Placental pericyte (primary cell): ENCODE results near the gene ST8SIA5. TPM values are rescaled to one million over a fixed set of nuclear protein-coding genes. Genes with fewer than 3 reads are reported as not detected.

Source experiments
- small RNA-seq: library from RNA; depleted of rRNA; stranded (forward); fragments of <200 nt; gene quantifications from one replicate; pipeline ENCODE3, GENCODE V24; 2012; ENCODE audit warnings: low replicate concordance
- total RNA-seq: library from RNA; depleted of rRNA; stranded (reverse); fragments of >200 nt; gene quantifications from 2 replicates; pipeline ENCODE4 v1.2.3, GENCODE V29; 2012

Gene ST8SIA5, protein sequence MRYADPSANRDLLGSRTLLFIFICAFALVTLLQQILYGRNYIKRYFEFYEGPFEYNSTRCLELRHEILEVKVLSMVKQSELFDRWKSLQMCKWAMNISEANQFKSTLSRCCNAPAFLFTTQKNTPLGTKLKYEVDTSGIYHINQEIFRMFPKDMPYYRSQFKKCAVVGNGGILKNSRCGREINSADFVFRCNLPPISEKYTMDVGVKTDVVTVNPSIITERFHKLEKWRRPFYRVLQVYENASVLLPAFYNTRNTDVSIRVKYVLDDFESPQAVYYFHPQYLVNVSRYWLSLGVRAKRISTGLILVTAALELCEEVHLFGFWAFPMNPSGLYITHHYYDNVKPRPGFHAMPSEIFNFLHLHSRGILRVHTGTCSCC
- total RNA-seq: 0.43 TPM in 1 of 2 replicates, not detected in the other

GRCh38 chr18:46756559-46757201 is at the start of gene ST8SIA5:
TSS of gene ST8SIA5 (minus strand) at chr18:46757053. CDS start at chr18:46756508, 545 bp downstream.

GRCh38 chr18:46657115-46657955 is 99.5 kb downstream of the ST8SIA5 start, which contains the start of gene LOXHD1:
TSS of gene LOXHD1 (minus strand) at chr18:46657220. CDS start at chr18:46657033, 187 bp downstream.

Small RNAs within 50 kb of the gene (small RNA-seq; reads per million reads assigned to genes)
- not detected for gene AC090311.1

Other genes with a start within 250 kb of the ST8SIA5 start
- not detected in 2 replicates for gene LOXHD1, start 99.8 kb downstream of the ST8SIA5 start, total RNA-seq
- 19.5 and 28.6 TPM in 2 replicates for gene PIAS2, start 160.5 kb upstream of the ST8SIA5 start, total RNA-seq
- 0.88 and 1.6 TPM in 2 replicates for gene KATNAL2, start 160.5 kb upstream of the ST8SIA5 start, total RNA-seq